Gastrocnemius medialis (tissue), 4 donors: ENCODE data around the gene HNRNPC. TPM values are rescaled to one million over a fixed set of nuclear protein-coding genes. Genes with fewer than 3 reads are reported as not detected.
"Not testable (repeated sequence)": the region's sequence is repeated elsewhere in the genome, so short reads cannot be mapped to it uniquely, and the experiment has no call there.

Experiments used
- ATAC-seq, 2 donors: fragments of 150-250 bp; one replicate each; pipeline ENCODE4 v1.9.1; 2016
- DNase-seq, 2 donors: peaks; one replicate each; pipeline ENCODE4 v3.0.0-alpha.2; 2019
- H3K27ac ChIP-seq, 4 donors: fragments of 200-600 bp; sonication (generic); 1 replicate in 1 of 4; 2 replicates in 3 of 4; pipeline ENCODE4 v1.5.1; 2016 to 2018; ENCODE audit warnings: mild to moderate bottlenecking in 2 of 4, moderate library complexity in 1 of 4
- H3K27me3 ChIP-seq, 3 donors: fragments of 200-600 bp; sonication (generic) in 2 of 3; 1 replicate in 1 of 3; 2 replicates in 2 of 3; pipeline versions ENCODE4 v1.5.1 to v1.6.0; 2016 to 2019; ENCODE audit warnings: mild to moderate bottlenecking in 1 of 3, moderate library complexity in 1 of 3
- H3K36me3 ChIP-seq, 2 donors: fragments of 200-600 bp; sonication (generic) in 1 of 2; one replicate each; pipeline ENCODE4 v1.5.1; 2017 to 2018
- H3K4me1 ChIP-seq, 2 donors: fragments of 200-600 bp; sonication (generic) in 1 of 2; one replicate each; pipeline ENCODE4 v1.5.1; 2016 to 2017; ENCODE audit warnings: mild to moderate bottlenecking in 2 of 2
- H3K4me3 ChIP-seq, 4 donors: fragments of 200-600 bp; sonication (generic) in 3 of 4; 1 replicate in 1 of 4; 2 replicates in 3 of 4; pipeline ENCODE4 v1.5.1; 2016 to 2019; ENCODE audit warnings: mild to moderate bottlenecking in 2 of 4
- H3K9me3 ChIP-seq, 3 donors: fragments of 200-600 bp; sonication (generic) in 2 of 3; 1 replicate in 1 of 3; 2 replicates in 2 of 3; pipeline ENCODE4 v1.5.1; 2016 to 2019
- POLR2A ChIP-seq, 2 donors: fragments of 450-650 bp; IDR thresholded peaks; one replicate each; pipeline ENCODE4 v1.6.1; 2017; ENCODE audit warnings: antibody characterized with exemption in 2 of 2, mild to moderate bottlenecking in 2 of 2, moderate library complexity in 2 of 2
- in situ Hi-C, 4 donors: fragments of 200-750 bp; cut with MboI; loops; one replicate each; pipeline versions ENCODE4 v1.15.0 to v1.8.0; 2017; ENCODE audit warnings: low sequenced_read_pairs in 4 of 4
- intact Hi-C: fragments of 100-400 bp; cut with DNase I; formaldehyde crosslinking; loops from one replicate; pipeline ENCODE4 v1.15.1; 2023; ENCODE audit warnings: low total_unique reads
- total RNA-seq, 4 donors: library from RNA; depleted of rRNA; stranded (reverse); fragments of >200 nt; gene quantifications; one replicate each; pipeline versions ENCODE4 v1.1.0 to v1.2.3, GENCODE V29; 2016
- TF ChIP-seq, protein P1 (sequence below), 5 experiments: fragments of 450-650 bp in 3 of 5; fragments of 200-600 bp in 2 of 5; sonication (generic) in 2 of 5; IDR thresholded peaks in 4 of 5; conservative IDR thresholded peaks in 1 of 5; 1 replicate in 4 of 5; 2 replicates in 1 of 5; pipeline ENCODE4 v1.5.1; 2016 to 2019; ENCODE audit warnings: antibody characterized with exemption in 5 of 5, mild to moderate bottlenecking in 3 of 5, moderate library complexity in 3 of 5

Gene HNRNPC
- total RNA-seq, 4 donors from 2014 or later, result 281 to 357 (median 318) TPM

DNA sequence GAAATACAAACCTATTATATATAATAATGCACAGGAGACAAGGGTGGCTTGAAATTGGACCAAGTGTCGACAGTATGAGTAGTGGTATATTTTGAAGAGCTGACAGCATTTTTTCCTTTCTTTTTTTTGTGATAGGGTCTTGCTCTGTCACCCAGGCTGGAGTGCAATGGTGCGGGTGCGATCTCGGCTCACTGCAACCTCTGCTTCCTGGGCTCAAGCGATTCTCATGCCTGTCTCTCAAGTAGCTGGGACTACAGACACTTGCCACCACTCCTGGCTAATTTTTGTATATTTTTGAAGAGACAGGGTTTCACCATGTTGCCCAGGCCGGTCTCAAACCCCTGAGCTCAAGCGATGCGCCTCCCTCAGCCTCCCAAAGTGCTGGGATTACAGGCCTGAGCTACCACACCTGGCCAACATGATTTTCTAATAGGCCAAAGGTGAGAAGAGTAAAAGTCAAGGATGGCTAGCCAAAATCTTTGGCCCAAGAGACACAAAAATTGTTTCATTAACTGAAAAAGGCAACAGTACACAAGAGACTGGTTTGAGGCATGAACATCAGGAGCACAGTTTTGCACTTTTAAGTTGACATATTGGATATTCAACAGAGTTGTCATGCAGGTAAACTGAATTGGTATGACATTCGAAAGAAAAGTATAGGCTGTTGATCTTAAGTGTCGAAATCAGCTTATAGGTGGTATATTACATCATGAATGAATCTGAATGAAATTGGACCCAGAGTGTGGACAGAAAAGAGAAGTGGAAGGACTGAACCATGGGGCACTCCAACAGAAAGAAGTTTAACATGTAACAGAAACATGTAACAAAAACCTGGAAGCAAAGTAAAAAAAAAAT lies 12.5 kb downstream of the HNRNPC start:
- no peaks in the 10 kb centered on the region for H3K9me3 ChIP-seq
- H3K27me3 ChIP-seq, result no peaks in the 10 kb centered on the region
- peak overlapping the region; percentile 19 to 43 (median 39) for H3K27ac ChIP-seq
- in situ Hi-C loops (no loop called here), intact Hi-C loops (loop anchor here (5.0 kb wide), 1 partner anchor 39 kb away; no protein-coding TSS in a partner anchor)
- H3K36me3 ChIP-seq, result peaks cover 0 to 29% of the 10 kb centered on the region in 2 donors
- TF ChIP-seq POLR2A (IDR thresholded peaks at IDR 0.05), result no peak
- TF ChIP-seq, protein P1, sequence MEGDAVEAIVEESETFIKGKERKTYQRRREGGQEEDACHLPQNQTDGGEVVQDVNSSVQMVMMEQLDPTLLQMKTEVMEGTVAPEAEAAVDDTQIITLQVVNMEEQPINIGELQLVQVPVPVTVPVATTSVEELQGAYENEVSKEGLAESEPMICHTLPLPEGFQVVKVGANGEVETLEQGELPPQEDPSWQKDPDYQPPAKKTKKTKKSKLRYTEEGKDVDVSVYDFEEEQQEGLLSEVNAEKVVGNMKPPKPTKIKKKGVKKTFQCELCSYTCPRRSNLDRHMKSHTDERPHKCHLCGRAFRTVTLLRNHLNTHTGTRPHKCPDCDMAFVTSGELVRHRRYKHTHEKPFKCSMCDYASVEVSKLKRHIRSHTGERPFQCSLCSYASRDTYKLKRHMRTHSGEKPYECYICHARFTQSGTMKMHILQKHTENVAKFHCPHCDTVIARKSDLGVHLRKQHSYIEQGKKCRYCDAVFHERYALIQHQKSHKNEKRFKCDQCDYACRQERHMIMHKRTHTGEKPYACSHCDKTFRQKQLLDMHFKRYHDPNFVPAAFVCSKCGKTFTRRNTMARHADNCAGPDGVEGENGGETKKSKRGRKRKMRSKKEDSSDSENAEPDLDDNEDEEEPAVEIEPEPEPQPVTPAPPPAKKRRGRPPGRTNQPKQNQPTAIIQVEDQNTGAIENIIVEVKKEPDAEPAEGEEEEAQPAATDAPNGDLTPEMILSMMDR (IDR thresholded peaks at IDR 0.05 in 4 of 5, conservative IDR thresholded peaks at IDR 0.05 in 1 of 5), result no peak
- ATAC-seq, result no peak
- no peak overlapping the region for H3K4me3 ChIP-seq
- no peak for DNase-seq
- peaks cover 58 to 66% of the 10 kb centered on the region in 2 donors for H3K4me1 ChIP-seq

DNA sequence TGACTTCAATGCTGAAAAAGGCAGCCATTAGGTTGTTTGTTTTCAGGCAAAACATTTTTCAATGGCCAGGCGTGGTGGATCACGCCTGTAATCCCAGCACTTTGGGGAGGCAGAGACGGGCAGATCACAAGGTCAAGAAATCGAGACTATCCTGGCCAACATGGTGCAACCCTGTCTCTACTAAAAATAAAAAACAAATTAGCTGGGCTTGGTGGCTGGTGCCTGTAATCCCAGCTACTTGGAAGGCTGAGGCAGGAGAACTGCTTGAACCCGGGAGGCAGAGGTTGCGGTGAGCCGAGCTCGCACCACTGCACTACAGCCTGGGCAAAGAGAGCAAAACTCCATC lies 13.2 kb downstream of the HNRNPC start:
- H3K9me3 ChIP-seq, in situ Hi-C loops, H3K4me3 ChIP-seq, ATAC-seq, DNase-seq, H3K27me3 ChIP-seq: not testable (repeated sequence)
- peaks cover 0 to 29% of the 10 kb centered on the region in 2 donors for H3K36me3 ChIP-seq
- peak overlapping the region; percentile 19 to 43 (median 39) for H3K27ac ChIP-seq
- intact Hi-C loops, result loop anchor here (5.0 kb wide), 1 partner anchor 39 kb away; no protein-coding TSS in a partner anchor
- H3K4me1 ChIP-seq, result peaks cover 52 to 59% of the 10 kb centered on the region in 2 donors

DNA sequence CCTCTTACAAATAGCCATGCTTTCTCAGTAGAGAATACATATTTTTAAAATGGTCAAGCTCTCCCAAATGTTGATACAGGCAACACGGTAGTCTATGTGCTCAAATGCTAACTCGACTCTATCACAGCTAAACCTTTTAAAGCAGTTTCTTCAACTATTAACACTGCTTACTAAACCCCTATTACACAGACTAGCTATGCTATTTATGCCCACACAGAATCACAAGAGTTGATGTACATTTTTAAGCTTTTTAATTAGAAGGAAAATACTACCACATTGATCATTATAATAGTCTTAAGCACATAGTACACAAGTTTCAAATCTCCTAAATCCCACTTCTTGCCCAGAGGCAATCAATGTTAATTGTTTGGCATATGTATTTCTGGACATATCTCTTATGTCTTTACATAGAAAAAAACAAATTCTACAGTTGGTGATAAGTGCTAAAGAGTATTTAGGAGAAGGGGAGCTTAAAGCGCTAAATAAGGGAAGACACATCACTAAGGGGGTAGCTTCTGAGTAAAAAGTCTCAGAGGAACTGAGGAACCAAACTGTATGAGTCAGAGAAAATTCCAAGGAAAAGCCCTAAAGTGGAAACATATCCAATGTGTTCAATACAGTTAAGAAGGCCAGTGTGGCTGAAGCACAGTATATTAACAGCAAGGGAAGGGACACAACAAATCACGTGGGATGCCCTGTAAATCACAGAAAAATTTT lies 13.7 kb downstream of the HNRNPC start:
- DNase-seq (no peak), ATAC-seq (no peak)
- intact Hi-C loops (loop anchor here (5.0 kb wide), 1 partner anchor 38 kb away; no protein-coding TSS in a partner anchor), in situ Hi-C loops (no loop called here)
- Histone ChIP-seq H3K27ac (peak overlapping the region; percentile 19 to 43 (median 39)), H3K4me3 (no peak overlapping the region), H3K9me3 (no peaks in the 10 kb centered on the region), H3K36me3 (peaks cover 0 to 29% of the 10 kb centered on the region in 2 donors), H3K4me1 (peaks cover 48 to 55% of the 10 kb centered on the region in 2 donors), H3K27me3 (no peaks in the 10 kb centered on the region)
- TF ChIP-seq, protein P1 (IDR thresholded peaks at IDR 0.05 in 4 of 5, conservative IDR thresholded peaks at IDR 0.05 in 1 of 5), result no peak
- no peak for TF ChIP-seq POLR2A (IDR thresholded peaks at IDR 0.05)

DNA sequence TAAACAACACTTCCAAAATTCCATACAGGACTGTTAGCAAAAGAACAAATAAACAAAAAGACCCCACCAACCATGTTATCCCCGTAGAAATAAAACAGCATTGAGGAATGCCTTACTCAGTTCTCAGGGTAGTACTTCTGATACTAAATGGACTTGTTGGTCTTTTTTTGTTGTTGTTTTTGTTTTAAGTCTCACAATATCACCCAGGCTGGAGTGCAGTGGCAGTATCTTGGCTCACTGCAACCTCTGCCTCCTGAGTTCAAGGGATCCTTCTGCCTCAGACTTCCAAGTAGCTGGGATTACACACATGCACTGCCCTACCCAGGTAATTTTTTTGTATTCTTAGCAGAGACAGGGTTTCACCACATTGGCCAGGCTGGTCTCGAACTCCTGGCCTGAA lies 17.1 kb downstream of the HNRNPC start:
- Histone ChIP-seq H3K27ac (peak overlapping the region in 1 of 4 donors; percentile 13), H3K36me3 (peaks cover 0 to 42% of the 10 kb centered on the region in 2 donors), H3K9me3 (no peaks in the 10 kb centered on the region), H3K4me1 (peaks cover 23 to 26% of the 10 kb centered on the region in 2 donors), H3K27me3 (no peaks in the 10 kb centered on the region), H3K4me3 (no peak overlapping the region)
- in situ Hi-C loops (no loop called here), intact Hi-C loops (no loop called here)
- DNase-seq (no peak), ATAC-seq (no peak)
- TF ChIP-seq POLR2A (IDR thresholded peaks at IDR 0.05), result no peak
- TF ChIP-seq, protein P1 (IDR thresholded peaks at IDR 0.05 in 4 of 5, conservative IDR thresholded peaks at IDR 0.05 in 1 of 5), result no peak

DNA sequence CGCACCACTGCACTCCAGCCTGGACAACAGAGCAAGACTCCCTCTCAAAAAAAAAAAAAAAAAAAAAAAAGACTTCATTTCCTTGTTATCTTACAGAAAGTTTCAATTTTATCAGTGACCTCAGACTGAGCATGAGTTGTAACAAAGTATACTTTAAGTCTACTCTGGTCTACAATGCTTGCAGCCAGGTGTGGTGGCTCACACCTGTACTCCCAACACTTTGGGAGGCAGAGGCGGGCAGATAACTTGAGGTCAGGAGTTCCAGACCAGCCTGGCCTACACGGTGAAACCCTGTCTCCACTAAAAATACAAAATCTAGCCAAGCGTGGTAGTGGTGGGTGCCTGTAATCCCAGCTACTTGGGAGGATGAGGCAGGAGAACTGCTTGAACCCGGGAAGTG lies 18.0 kb downstream of the HNRNPC start:
- in situ Hi-C loops, result no loop called here
- peaks cover 0 to 42% of the 10 kb centered on the region in 2 donors for H3K36me3 ChIP-seq

More for the DNA sequence above, 18.0 kb downstream of the HNRNPC start:
- intact Hi-C loops, result no loop called here
- DNase-seq, result no peak
- peaks cover 17 to 20% of the 10 kb centered on the region in 2 donors for H3K4me1 ChIP-seq
- TF ChIP-seq, protein P1 (IDR thresholded peaks at IDR 0.05 in 4 of 5, conservative IDR thresholded peaks at IDR 0.05 in 1 of 5), result no peak
- no peak for TF ChIP-seq POLR2A (IDR thresholded peaks at IDR 0.05)
- no peak overlapping the region for H3K27ac ChIP-seq
- H3K9me3 ChIP-seq, result no peaks in the 10 kb centered on the region
- H3K4me3 ChIP-seq, result no peak overlapping the region
- no peak for ATAC-seq
- no peaks in the 10 kb centered on the region for H3K27me3 ChIP-seq
